Hepatic stellate cell (primary cell): Measurements from ENCODE around the gene ANKHD1.
A peak's percentile ranks its signal among the peaks of the same experiment; 100 is the strongest.

Experiments used
- DNase-seq: peaks from one replicate; pipeline ENCODE4 v3.0.0; 2011; ENCODE audit warnings: low spot score

Gene ANKHD1, protein sequence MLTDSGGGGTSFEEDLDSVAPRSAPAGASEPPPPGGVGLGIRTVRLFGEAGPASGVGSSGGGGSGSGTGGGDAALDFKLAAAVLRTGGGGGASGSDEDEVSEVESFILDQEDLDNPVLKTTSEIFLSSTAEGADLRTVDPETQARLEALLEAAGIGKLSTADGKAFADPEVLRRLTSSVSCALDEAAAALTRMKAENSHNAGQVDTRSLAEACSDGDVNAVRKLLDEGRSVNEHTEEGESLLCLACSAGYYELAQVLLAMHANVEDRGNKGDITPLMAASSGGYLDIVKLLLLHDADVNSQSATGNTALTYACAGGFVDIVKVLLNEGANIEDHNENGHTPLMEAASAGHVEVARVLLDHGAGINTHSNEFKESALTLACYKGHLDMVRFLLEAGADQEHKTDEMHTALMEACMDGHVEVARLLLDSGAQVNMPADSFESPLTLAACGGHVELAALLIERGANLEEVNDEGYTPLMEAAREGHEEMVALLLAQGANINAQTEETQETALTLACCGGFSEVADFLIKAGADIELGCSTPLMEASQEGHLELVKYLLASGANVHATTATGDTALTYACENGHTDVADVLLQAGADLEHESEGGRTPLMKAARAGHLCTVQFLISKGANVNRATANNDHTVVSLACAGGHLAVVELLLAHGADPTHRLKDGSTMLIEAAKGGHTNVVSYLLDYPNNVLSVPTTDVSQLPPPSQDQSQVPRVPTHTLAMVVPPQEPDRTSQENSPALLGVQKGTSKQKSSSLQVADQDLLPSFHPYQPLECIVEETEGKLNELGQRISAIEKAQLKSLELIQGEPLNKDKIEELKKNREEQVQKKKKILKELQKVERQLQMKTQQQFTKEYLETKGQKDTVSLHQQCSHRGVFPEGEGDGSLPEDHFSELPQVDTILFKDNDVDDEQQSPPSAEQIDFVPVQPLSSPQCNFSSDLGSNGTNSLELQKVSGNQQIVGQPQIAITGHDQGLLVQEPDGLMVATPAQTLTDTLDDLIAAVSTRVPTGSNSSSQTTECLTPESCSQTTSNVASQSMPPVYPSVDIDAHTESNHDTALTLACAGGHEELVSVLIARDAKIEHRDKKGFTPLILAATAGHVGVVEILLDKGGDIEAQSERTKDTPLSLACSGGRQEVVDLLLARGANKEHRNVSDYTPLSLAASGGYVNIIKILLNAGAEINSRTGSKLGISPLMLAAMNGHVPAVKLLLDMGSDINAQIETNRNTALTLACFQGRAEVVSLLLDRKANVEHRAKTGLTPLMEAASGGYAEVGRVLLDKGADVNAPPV (N-terminal part only)

DNA sequence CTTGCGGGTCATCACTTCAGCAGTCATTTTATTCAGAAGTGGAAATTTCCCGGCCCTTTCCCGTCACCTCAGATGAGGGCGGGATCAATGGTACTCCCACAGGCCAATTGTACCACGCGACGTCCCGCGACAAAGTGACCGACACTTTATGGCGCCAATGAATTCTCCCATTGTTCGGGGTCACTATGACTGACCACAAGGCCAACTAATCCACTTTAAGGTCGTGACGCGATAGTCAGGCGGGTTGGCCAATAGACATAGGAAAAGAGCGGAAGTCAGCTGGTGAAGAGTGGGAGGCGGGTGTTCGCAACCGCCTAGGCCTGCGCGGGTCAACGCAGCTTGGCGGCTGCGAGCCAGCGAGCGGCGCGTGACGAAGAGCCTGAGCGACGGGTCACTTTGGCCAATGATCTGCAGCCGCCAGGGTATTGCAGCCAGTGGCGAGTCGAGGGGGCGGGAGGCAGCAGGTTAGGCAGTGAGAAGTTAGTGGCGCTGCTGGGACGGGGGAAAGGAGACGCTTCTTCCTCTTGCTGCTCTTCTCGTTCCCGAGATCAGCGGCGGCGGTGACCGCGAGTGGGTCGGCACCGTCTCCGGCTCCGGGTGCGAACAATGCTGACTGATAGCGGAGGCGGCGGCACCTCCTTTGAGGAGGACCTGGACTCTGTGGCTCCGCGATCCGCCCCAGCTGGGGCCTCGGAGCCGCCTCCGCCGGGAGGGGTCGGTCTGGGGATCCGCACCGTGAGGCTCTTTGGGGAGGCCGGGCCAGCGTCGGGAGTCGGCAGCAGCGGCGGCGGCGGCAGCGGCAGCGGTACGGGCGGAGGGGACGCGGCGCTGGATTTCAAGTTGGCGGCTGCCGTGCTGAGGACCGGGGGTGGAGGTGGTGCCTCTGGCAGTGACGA, at the start of gene ANKHD1:
ANKHD1 (plus strand) TSS at position 472 of the 896 bp plus-strand sequence; CDS start at position 607, 135 bp downstream.
- peak; percentile 96 for DNase-seq

DNA sequence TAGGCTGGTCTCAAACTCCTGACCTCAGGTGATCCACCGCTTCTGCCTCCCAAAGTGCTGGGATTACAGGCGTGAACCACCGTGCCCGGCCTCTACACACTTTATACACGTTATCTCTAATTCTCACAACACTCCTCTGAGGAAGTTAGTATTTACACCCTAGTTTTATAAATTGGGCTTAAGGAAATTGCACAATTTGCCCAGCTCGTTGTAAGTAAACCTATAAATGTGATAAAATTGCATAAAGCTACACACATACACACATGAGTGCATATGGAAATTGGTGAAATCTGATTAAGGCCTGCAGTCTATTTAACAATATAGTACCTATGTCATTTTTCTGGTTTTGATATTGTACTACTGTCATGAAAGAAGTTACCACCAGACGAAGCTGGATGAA, 46.1 kb upstream of the ANKHD1 start:
- no peak for DNase-seq

DNA sequence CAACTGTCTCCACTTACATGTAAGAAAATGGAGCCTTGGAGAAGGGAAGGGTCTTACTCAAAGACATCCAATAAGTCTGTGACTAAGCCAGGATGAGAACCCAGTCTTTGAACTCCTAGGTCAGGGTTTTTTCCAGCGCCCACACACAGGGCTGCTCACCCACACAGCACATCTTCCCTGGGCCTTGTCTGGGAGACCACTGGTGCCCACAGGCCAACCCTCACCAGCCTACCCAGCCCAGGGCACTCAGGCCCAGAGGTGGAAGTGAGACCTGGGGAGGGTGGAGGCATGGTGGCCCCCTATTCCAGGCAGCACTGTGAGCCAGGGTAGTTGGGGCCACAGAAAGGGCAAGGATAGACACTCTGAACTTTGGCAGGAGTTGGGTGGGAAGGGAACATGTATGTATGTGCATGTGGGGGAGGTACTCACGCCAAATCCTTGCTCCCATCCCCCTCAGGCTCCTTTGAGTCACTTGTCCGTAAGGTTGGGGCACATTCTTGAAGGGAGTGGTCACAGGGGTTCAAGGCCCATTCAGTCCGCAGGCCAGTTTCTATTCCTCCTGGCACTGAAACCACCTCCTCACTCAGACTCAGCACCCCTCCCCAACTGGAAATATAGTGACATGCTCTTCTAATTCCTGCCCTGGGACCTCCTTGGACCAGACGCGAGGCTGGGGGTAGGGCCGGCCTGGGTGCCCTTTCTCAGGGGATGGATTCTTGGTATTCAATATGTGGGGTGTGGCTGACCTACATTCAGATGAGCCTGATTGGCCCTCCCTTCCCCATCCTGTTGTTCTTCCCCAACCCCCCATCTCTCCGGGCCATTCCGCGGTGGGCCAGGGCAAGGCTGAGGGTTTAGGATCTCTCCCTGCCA, 44.5 kb upstream of the ANKHD1 start:
- DNase-seq = no peak

DNA sequence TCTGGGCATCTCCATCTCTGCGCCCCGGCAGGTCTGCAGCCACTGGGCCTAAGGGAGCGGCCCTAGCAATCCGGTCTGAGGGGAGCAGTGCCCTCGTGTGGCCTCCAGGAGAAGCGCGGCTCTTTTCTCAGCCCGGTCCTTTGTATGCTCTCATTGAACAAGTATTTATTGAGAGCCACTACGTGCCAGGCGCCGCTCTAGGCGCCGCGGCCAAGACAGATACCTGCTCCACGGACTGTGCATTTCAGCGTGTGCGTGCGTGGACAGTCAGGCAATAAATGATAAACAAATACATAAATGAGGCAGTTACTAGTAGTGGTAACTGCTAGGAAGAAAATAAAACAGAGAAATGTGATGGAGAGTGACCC, 43.9 kb upstream of the ANKHD1 start:
- DNase-seq = peak; percentile 89

DNA sequence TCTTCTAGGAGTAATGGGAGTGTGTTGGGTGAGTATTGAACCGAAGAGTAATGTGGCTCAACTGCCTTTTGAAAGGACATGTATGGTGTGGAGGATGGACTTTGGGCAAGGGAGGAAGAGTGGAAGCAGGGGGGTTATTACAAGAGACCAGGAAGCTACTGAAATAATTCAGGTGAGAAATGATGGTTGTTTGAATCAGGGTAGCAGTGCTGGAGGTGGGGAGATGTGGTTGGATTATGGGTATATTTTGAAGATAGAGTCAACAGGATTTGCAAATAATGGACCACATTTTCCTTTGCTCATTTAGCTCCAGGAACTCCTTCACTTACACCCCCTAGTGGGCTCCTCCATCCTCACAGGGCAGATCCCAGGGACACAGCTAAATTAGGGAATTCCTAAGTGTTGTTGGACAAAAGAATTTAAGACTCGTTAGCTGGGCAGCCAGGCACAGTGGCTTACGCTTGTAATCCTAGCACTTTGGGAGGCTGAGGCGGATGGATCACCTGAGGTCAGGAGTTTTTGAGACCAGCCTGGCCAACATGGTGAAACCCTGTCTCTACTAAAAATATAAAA, 42.8 kb upstream of the ANKHD1 start:
- DNase-seq = peak; percentile 72

DNA sequence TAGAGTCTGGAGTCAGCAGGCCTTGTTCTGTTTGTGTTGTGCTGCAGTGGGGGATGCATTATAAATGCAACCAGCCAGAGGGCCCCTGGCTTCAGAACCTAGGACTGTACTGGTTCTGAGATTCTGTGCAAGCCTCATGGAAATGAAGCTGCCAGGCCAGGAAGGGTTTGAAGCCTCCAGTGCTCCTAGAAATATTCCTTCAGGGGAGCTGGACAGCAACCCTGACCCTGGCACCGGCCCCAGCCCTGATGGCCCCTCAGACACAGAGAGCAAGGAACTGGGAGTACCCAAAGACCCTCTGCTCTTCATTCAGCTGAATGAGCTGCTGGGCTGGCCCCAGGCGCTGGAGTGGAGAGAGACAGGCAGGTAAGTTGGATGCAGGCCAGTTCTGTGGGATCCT, 41.5 kb upstream of the ANKHD1 start, which contains the start of gene SLC4A9:
SLC4A9 (plus strand) TSS at position 94 of the 400 bp plus-strand sequence; CDS start at position 137, 43 bp downstream.
- DNase-seq = no peak

DNA sequence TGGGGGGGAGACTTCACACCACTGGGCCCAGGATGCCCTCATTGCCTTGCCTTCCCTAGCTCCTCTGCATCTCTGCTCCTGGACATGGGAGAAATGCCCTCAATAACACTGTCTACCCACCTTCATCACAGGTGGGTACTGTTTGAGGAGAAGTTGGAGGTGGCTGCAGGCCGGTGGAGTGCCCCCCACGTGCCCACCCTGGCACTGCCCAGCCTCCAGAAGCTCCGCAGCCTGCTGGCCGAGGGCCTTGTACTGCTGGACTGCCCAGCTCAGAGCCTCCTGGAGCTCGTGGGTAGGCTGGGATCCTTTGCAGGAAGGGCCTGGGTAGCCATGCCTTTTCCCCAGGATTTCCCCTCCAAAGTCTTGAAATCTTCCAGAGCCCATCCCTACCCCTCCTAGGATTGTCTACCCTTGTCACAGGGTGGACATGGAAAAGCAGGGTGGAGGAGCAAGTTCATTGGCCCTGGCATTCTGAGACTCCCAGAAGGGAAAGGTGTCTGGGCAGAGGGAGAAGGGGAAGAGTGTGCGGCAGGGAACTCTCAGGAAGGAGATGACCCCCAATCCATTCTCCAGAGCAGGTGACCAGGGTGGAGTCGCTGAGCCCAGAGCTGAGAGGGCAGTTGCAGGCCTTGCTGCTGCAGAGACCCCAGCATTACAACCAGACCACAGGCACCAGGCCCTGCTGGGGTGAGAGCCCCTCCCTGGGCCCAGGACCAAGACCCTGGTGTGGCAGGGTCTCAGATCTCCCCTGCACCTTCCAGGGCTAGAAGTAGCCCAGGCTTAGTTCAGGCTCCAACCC, 40.8 kb upstream of the ANKHD1 start:
- no peak for DNase-seq

DNA sequence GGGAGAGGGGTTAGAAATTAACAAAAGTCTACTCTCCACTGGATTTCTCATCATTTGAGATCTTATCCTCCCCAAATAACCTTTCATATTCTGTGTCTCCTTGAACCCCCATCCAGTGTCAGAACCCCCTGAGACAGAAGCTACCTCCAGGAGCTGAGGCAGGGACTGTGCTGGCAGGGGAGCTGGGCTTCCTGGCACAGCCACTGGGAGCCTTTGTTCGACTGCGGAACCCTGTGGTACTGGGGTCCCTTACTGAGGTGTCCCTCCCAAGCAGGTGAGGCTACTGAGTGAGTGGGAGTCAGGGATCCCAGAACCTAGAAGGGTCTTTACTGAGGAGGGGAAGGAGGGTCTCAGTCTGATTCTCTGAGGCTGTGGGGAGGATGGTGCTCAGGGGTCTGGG, 39.7 kb upstream of the ANKHD1 start:
- DNase-seq = no peak

DNA sequence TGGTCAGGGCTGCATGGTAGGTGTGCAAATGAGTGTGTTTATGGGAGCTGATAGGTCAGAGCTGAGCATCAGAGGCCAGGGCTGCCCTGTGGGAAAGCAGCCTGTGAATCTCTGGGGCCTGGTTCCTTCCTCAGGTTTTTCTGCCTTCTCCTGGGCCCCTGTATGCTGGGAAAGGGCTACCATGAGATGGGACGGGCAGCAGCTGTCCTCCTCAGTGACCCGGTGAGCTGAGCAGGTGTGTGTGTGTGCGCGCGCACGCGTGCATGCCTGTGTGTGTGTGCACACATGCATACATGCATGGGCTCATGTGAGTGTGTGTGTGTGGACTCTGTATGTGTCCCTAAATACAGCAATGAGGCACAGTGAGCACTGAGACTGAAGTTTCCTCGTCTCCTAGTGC, 39.3 kb upstream of the ANKHD1 start:
- no peak for DNase-seq

DNA sequence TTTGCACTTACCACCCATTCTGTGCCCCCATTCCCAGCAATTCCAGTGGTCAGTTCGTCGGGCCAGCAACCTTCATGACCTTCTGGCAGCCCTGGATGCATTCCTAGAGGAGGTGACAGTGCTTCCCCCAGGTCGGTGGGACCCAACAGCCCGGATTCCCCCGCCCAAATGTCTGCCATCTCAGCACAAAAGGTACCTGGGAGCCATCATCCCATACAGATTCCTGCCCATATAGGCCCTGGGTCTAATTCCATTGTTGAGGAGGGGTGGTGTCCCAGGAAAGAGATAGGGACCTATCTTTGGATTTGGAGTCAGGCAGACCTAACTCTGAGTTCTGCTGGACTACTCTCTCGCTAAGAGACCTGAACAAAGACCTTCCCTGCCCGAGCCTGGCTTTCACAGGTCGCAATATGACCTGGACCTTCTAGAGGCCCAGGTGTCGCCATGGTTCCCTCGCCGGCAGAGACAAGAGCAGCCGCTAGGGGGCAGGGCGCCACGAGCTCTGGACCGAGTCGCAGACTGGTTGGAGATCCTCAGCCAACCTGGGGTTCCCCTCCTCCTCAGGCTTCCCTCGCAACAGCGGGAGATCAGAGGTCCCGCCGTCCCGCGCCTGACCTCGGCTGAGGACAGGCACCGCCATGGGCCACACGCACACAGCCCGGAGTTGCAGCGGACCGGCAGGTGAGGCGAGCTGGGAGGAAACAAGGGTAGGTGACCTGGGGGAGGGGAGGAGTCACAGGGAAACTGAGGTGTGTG, 38.6 kb upstream of the ANKHD1 start:
- DNase-seq = peak; percentile 83

DNA sequence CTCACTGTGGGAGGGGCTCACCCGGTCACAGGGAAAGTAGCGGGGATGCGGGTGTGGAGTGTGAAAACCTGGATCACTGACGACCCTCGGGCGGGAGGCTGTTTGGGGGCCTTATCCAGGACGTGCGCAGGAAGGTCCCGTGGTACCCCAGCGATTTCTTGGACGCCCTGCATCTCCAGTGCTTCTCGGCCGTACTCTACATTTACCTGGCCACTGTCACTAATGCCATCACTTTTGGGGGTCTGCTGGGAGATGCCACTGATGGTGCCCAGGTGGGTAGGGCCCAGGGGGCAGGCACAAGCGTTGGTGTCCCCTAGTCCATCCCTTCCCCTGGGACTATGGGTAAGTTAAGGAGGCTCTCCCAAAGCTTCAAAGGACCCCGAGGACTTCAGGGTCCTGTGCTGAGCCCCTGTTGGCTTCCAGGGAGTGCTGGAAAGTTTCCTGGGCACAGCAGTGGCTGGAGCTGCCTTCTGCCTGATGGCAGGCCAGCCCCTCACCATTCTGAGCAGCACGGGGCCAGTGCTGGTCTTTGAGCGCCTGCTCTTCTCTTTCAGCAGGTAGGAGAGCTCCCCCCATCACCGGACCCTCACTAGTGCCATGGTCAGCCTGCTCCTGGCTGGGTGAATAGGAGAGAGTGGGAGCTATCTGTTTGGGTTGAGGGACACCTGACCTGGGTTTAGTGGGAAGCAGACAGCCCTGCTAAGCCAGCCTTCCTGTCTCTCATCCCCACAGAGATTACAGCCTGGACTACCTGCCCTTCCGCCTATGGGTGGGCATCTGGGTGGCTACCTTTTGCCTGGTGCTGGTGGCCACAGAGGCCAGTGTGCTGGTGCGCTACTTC, 37.8 kb upstream of the ANKHD1 start:
- DNase-seq = no peak

DNA sequence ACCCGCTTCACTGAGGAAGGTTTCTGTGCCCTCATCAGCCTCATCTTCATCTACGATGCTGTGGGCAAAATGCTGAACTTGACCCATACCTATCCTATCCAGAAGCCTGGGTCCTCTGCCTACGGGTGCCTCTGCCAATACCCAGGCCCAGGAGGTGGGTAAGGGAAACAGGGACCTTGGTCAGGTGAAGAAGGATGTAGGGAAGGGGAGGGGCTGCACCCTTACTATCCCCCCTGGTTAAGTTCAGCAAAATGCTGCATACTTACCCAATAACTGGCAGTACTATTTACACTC, 37.2 kb upstream of the ANKHD1 start:
- no peak for DNase-seq

DNA sequence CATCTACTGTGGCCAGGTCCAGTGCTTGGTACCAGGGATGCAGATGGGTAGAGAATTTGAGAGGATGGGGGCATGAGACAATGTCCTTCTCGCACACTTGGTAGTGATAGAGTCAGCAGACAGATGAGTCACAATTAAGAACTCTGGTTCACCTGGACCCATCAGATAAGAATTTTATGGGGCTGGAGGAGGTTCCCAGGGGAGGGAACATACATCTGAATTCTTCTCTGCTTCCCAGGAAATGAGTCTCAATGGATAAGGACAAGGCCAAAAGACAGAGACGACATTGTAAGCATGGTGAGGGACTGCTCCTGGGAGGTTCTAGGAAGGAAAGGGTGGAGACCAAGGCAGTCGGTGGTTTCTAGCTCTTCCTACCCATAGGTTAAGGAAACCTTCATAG, 36.4 kb upstream of the ANKHD1 start:
- no peak for DNase-seq

DNA sequence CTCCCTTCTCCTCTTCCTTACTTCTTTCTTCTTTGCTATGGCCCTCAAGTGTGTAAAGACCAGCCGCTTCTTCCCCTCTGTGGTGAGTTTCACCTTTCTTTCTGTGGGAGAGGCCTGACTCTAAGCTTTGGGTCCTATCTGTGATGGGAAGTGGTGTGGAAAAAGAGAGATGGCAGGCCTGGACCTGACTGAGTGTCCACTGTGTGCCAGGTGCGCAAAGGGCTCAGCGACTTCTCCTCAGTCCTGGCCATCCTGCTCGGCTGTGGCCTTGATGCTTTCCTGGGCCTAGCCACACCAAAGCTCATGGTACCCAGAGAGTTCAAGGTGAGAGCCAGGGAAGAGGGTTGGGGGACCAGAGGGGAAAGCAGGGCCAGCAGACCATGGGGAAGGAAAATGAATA, 35.7 kb upstream of the ANKHD1 start:
- no peak for DNase-seq

DNA sequence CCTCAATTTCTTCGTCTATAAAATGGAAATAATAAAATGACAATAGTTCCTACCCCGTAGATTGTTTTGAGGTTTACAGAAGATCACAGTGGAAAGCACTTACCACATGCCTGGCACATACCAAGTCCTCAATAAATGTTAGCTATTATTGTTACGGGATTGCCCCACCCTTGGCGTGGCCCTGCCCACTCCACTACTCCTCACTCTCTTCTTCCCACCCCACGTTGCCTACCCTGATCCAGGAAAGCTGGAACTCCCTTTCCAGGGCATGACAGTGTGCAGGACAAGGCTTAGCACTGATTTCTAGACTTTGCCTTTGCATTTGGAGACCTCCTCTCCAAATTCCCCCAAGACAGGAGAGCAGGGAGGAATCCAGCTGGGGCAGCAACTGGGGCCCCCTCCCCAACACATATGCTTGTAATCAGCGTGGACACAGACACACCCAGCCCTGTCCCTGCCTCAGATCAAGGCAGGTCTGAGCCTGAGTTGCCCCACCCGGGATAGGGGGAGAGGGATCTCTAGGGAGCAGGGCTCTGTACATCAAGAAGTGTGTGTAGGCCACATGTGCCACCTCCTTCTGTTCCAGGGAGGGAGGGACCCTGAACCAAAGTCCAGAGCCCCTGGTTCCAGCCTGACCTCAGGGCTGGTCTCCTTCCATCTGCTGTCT, 34.9 kb upstream of the ANKHD1 start:
- no peak for DNase-seq

DNA sequence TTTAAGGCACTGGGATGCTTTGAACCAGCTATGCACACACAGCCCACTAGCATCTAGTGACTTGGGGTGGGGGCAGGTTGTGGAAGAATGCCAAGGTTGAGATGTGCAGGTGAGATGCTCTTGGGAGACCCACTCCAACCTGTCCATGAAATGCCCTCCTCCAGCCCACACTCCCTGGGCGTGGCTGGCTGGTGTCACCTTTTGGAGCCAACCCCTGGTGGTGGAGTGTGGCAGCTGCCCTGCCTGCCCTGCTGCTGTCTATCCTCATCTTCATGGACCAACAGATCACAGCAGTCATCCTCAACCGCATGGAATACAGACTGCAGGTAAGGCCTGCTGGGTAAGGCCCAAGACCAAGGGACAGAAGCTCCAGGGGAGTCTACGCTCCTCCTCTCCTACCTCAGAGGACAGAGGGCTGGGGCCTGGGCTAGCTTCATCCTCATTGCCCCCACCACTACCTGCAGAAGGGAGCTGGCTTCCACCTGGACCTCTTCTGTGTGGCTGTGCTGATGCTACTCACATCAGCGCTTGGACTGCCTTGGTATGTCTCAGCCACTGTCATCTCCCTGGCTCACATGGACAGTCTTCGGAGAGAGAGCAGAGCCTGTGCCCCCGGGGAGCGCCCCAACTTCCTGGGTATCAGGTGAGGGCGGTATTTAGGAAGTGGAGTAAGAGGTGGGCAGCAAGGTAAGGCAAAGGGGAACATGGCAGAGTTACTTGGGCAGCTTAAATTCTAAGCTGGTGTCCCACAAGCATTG, 34.2 kb upstream of the ANKHD1 start:
- no peak for DNase-seq
